OCI-LY7 (cell line): ENCODE data around the gene NAA50.

Experiments used
- CTCF ChIP-seq: fragments of 200-600 bp; sonication (generic); conservative IDR thresholded peaks from 2 replicates; pipeline ENCODE4 v1.5.1; 2014; ENCODE audit warnings: mild to moderate bottlenecking, antibody characterized with exemption, low read length, moderate library complexity, mixed read lengths
- EZH2phosphoT487 ChIP-seq: fragments of 200-600 bp; sonication (generic); IDR thresholded peaks from 2 replicates; pipeline ENCODE4 v1.6.1; 2018; ENCODE audit warnings: low read depth, borderline replicate concordance, mild to moderate bottlenecking, mixed run types, antibody characterized with exemption, low read length, moderate library complexity, mixed read lengths

GRCh38 chr3:113698956-113699355 lies 47.1 kb downstream of the NAA50 start:
- TF ChIP-seq CTCF (no peak), EZH2phosphoT487 (no peak)
